Measurements from ENCODE around the gene TNF.

The TNF gene

DNA sequence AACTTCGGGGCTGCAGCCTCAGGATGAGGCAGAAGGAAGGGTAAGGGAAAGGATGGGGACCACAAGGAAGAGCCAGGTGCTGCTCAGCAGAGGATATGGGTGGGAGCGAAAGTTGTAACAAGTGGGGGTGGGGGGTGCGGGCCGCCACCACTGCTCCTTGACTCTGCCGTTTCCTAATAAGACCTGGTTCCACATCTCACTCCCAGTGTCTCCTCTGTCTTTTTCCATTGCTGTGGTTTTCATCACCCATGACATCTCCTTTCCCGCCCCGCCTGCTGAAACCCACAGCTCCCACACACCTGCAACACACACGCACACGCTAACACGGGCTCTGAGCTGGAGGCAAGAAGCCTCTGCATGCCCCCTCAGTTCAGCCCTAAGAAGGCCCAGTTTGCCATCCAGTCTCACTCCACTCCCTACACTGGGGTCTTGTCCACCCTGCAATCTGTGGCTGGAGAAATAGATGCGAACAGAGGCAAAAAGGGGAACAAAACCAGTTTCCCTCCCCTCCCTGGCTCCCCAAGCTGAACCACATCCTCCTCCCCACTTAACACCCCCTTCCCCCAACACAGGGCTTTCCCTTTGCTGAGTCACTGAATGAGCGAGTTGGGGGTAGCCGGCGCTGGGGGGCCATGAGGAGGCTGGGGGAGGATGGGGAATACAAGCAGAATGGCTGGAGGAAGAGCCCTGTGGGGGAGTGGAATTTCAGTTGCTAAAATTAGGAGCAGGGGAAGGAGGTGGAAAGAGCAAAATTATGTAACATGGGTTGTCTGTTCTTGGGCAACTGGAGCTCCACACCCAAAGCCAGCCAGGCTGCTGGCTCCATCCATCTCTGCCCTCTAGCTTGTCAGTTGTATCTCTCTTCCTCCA lies 16.5 kb upstream of the TNF start:
- no peak for TF ChIP-seq CTCF (IDR thresholded peaks at IDR 0.05)

DNA sequence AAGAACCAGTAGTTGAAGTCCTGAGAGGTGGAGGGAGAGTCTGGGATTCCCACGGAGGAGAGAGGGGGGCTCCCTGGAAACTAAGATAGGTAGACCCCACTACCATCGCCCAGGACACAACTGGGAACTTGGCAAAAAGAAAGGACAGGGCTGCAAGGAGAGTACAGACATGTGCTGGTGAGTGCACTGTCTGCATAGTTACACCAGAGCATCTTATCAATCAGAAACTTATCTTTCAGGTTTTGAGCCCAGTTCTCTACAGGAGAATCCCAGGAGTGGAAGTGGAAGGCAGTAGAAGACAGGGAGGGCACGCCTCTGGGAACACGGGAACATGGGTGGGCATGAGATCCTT lies 15.8 kb upstream of the TNF start:
- no peak for TF ChIP-seq CTCF (IDR thresholded peaks at IDR 0.05)

DNA sequence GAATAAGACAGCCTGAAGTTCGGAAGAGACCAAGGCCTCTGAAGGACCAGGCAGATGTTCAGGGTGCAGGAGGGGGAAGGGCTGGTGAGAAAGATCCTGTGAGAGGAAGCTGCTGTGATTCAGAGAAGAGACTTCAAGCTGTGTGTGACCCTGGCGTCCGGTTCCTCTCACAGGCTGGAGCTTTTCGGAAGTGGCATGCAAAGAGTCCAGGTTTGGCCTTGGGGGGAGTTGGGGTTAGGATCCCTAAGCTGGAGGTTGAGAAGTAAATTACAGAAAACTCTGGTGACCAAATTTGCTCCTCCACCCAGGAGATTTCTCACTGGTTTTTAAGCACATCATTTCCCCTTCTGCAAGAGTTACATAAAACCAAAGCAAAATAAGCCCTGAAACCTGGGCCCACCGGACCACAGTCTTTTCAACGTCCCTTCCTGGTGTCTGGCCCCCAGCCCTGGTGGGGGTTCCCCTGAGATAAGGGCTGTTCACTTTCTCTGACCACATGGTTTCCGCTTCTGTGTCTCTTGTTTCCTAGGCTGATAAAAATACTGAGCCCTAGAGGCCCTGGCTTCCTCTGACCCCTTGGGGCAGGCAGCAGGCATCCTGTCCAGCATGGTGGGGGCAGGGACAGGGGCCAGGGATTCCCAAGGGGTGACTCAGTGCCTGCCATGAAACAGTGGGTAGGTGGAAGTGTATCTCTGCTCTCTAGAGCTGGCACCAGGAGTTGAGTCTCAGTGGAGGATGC lies 15.2 kb upstream of the TNF start:
- TF ChIP-seq CTCF (IDR thresholded peaks at IDR 0.05): no peak

- TF ChIP-seq CTCF (IDR thresholded peaks at IDR 0.05): no peak
These were observed 14.7 kb upstream of the TNF start for GRCh38 chr6:31560697-31561058.

DNA sequence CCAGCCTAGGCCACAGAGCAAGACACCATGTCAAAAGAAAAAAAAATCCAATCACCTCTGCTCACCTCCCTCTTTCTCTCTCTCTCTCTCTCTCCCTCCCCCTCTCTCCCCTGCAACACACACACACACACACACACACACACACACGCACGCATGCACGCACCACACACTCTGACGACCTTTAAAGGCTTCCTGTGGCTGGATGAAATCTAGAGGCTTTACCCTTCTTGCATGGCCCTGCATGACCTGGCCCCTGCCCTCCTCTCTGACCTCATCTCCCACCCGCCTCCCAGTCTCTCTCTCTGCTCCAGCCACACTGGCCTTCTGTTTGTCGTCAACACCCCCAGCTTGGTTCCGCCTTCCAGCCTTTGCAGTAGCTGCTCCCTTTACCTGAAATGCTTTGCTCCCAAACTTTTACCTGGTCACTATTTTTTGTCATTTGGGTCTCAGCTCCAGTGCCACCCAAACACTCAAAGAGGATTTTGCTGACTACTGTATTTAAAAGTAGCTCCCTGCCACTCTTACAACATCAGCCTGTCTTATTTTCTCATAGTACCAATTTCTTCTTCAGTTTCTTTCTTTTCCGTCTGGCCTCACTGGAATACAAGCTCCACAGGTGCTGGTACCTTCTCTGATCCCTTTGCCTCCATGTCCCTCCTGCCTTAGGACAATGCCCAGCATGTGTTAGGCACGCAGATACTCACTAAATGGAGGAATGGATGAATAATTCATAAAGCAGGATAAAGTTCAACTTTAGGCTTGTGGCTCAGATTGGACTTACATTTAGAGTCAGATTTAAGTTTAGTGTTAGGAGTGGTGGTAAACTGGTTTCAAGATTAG lies 7.6 kb upstream of the TNF start:
- no peak for TF ChIP-seq CTCF (IDR thresholded peaks at IDR 0.05)

DNA sequence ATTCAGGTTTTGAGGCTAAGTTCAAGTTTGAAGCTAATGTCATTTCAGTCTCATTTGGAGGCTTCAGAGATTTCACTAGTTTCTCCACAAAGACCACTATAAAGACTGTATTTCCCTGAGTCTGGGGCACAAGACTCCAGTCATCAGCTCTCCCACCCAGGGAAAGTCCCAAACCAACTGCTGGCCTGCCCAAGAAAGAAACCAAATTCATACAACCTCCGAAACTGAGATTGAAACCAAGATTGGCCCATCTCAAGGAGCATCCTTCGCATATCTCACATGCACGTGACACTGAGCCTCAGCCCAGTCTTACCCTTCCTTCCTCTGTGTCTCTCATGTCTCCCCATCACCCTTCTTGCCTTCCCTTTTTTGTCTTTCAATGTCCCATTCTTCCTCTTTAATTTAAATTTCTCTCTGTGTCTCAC lies 6.8 kb upstream of the TNF start:
- TF ChIP-seq CTCF (IDR thresholded peaks at IDR 0.05): no peak

DNA sequence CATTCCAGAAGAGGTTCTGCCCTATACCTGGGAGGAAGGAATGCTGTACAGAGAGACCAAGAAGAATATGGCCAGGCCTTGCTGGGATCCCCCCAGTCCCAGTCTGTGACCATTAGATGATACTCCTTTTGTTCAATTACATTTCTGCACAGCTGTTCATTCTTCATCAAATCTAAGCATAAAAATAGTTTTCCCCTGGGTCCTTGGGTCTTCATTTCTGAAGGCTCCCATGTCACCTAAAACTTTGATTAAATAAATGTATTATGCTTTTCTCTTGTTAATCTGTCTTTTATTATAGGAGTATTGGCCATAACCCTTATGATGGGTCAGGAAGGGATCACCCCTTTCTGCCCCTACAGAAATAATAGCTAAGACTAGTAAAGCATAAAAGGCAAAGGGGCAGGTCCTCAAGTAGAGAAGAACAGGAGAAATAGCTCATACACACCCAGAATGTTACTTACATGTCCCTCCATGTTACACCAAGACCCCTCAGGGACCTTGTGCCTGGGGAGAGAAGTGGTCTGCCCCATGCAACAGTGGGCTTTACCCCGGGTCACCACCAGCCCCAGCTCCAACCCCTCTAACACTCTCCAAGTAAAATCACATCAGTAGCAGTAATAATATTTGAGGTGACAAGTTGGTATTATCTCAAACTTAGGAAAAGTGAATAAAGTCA lies 5.4 kb upstream of the TNF start:
- no peak for TF ChIP-seq CTCF (IDR thresholded peaks at IDR 0.05)
